NCI-H128 (cell line): ENCODE results near the gene LGI2.
"Not testable (repeated sequence)": the region's sequence is repeated elsewhere in the genome, so short reads cannot be mapped to it uniquely, and the experiment has no call there.

Experiments used
- DNase-seq: peaks from one replicate; lab custom pipeline; 2025; ENCODE audit not compliant: unreplicated experiment; lab: John Stamatoyannopoulos, UW

The LGI2 gene

DNA sequence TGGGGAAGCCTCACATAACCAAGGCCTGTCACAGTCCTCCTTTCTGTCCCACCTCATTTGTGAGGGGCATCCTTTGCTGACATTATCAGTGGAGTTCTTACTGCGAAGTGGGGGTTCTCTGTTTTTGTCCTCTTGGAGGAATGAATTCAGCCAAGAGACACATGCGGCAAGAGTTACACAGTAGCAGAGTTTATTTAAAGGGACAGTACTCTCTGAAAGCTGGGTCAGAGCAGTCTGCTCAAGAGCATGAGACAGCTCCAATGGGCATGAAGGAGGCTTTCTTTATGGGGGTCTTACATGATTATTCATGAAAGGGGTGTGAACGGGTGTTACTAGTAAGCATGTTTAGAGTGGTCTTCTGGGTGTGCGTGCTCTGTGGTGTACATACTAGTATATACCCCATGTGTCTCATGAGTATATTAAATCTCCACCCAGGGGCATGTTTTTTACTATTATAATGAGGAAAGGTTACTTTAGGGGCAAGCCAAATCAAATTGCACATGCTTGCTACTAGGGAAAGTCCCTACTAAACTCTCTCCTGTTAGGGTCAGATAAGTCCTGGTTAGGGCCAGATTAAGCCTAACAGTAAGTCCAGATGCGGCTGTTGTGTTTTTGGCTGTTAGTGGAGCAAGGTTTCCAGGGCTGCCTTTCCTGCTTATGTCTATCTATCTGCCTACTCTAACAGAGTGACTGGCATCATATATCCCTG is 19.8 kb upstream of the LGI2 start:
- DNase-seq: no peak

- DNase-seq: no peak
These were observed 12.8 kb upstream of the LGI2 start for GRCh38 chr4:25043548-25043947.

GRCh38 chr4:25033526-25033925 is 2.8 kb upstream of the LGI2 start:
- no peak for DNase-seq

DNA sequence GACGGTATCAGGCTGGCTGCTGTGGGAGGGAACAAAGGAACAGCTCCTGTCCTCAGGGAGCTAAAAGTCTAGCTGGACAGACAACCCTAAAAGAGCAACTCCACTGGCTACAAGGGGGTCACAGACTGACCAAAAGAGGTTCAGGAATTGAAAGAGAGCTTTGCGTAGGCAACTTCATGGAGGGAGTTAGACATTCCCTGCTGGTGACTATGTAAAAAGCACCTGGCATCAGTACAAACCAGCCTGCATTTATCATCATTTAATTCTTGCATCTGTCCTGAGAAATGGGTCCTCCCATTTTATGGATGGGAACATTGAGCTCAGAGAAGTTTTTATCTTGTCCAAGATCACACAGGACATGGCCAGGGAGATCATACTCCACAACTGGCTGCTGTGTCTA is 1.4 kb upstream of the LGI2 start:
- no peak for DNase-seq

GRCh38 chr4:25031077-25031621 is 403 bp upstream of the LGI2 start:
- DNase-seq: no peak

- DNase-seq: no peak
These were observed 1.1 kb downstream of the LGI2 start for GRCh38 chr4:25029479-25030276.

DNA sequence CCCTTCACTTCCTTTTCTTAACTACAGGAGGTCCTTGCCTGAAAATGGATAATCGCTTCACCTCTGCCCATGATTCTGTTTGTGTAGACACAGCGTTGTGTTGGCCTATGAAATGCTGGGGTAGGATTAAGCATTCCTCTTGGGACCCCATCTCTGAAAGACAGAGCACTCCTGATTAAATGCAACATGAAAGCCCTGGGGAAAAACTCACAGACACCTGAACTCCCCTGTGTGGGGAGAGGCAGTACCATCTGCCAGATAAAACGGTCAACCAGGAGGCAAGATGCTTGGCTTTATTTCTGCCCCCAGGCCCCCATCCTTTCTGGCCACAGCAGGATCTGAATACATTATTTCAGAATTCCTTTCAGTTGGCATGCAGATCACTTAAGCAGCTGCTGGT is 1.9 kb downstream of the LGI2 start:
- DNase-seq: no peak

DNA sequence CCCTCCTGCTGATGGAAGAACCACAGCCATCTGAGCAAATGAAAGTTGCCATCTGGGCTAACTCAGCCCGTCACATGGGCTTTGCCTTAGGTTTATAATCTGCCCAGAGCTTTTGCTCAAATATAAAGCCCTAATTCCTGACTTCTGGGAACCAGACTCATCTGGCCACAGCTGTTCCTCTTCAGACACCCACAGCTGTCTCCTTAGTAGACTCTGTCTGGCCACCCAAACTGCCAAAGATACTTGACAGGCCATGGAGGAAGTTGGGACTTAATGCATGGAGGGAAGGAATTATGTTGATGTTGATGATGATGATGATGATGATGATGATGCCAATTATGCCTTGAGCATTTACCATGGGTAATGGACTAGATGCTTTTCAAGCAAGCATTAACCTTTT is 8.0 kb downstream of the LGI2 start:
- DNase-seq: no peak

DNA sequence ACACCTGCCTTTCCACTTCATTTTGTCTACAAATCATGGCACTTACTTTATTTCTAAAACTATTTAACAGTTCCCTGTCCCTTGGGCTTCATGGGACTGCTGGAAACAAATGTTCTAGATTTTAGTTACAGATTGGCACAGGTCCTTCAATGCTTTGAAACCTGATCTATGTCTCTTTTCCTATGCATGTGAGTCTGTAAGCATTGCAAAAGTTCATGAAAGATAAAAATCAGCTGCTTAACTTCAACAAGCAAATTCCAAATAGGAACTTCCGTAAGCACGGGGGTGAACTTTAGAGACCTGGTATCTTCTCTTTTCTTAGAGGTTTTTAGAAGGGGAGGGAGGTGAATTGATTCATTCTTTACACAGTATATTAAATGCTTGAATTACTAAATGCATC is 9.5 kb downstream of the LGI2 start:
- no peak for DNase-seq

DNA sequence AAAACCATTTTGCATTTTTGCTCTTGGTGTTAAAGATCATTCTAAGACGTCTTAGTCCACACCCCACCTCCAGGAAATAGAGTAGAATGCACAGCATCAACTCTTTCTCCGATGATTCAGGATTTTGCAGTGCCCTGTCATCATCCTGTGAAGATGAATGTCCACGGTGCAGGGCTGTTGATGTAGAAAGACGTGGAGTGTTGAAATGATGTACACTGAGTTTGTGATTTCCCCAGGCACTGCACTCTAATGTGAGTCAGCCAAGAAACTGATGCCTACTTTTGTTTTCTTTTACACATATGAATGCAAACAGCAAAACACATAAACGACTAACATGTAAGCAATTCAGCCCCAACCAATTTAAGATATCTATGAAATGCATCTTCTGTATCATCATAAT is 10.5 kb downstream of the LGI2 start:
- DNase-seq: no peak

GRCh38 chr4:25019501-25019900 is 11.2 kb downstream of the LGI2 start:
- no peak for DNase-seq

DNA sequence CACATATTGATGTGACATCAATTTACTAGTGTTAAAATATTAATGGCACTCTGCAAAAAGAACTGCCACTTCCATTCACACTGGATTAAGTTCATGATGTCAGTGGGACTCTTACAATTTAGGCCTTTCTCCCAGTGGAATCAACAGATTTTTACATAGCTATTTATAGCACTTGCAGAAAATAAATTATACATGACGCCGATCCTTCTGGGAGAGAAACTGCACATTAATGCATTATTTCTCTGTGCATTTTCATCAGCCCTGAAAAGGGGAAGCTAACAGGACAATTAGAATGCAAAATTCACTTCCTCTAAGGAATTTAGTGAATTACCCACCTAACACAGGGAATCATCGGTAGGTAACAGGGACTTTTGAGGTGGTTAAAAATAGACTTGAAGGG is 15.7 kb downstream of the LGI2 start:
- no peak for DNase-seq

GRCh38 chr4:25014662-25014983 is 16.1 kb downstream of the LGI2 start:
- not testable (repeated sequence) for DNase-seq

DNA sequence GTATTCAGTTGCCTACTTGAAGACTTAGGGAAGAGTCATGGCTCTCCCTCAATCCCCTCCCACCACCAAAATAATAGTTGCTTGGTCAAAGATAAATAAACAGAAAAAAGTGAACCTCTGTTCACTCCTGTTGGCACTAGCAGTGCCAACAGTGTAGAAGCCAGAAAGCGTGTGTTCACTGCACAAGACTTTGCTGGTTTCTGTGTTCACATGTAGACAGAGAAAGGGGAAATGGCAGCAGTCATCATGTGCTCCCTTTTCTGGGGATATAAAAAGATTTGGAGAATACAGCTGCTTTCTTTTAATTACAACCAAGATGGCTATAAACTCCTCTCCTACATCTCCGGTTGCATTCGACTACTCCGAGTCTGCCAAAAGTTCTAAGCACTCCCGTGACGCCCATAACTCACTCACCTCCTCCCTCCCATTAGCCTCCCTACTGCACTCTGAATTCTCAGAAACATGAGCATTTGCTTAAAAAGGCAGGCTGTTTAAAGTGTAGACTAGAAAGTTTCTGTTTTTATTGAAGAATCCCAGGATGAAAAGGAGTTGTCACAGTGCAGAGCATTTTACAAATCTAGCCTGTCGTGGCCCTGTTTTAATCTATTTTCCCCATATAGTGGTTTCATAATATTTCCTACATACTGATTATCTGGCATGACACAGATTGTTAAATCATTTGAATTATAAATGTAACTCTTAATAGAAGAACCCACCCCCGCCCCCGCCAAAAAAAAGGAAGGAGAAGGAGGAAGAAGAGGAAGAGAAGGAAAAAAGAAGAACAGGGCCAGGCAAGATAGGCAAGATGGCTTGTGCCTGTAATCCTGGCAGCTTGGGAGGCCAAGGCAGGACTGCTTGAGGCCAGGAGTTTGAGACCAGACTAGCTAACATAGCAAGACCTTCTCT is 16.7 kb downstream of the LGI2 start:
- no peak for DNase-seq

DNA sequence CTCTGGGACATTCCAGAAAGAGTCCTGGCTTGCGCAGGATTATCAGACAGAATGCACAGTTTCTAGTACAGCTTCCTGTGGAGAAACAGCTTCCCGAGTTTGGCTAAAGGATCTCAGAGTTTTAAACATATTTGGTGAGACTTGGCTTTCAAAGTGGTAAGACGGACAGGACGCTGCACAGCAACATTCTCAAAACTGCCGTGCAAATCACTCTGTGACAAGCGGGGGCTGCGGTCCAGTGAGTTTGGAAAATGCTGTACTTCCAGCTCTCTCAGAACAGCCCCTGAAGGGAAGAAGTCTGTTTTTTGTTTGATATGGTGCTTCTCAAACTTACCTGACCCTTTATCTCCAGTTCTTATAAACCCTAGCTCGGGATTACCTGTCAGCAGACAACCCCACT is 18.1 kb downstream of the LGI2 start:
- DNase-seq: no peak

DNA sequence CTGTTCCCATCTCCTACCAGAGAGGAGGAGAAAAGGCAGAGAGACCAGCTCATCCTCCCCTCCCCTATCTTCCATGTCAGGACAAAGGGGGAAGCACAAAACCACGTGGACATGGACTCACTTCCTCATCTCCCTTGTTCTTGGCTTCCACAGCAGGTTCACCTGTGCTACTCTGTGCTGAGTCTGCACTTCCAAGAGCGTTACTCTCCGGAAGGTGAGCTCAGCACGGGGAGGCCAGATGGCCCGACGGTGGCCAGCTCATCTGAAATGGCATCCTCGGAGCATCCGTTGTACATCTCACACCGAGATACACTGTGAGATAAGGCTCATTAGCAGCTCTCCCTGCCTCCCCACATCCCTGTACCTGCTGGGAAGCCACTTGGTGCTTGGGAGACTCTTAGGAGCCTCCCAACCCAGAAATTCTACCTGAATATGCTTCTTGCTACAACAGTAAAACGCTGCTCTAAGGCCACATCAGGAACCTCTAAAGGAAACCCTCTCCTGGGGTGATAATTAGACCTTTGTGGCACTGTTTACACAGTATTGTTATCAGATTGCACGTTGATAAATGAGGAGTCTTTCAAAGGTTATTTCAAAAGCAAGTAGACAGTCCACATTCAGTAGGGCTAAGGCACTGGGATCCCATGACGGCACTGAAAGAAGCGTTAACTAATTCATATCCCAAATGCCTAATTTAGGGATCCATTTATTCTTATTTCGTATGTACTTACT is 19.4 kb downstream of the LGI2 start:
- no peak for DNase-seq

- DNase-seq: no peak
These were observed 23.1 kb downstream of the LGI2 start for GRCh38 chr4:25007598-25007997.

DNA sequence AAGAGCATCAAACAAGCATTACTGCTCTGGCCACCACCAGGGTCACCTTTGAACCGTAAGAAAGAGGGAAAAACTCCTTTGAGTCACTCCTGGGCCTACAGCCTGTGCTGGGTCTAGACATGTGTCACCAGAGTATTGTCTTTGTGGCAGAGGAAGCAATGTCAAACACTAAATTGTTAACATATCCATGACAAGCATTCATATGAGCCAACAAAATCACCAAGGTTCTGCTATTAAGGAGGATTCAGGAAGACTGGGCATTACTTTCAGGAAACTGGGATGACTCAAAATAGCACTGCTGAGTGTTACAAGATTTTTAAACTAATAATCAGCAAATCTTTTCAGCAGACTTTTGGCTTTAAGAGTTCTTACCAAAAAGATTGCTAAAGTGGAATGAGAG is 28.1 kb downstream of the LGI2 start:
- no peak for DNase-seq

DNA sequence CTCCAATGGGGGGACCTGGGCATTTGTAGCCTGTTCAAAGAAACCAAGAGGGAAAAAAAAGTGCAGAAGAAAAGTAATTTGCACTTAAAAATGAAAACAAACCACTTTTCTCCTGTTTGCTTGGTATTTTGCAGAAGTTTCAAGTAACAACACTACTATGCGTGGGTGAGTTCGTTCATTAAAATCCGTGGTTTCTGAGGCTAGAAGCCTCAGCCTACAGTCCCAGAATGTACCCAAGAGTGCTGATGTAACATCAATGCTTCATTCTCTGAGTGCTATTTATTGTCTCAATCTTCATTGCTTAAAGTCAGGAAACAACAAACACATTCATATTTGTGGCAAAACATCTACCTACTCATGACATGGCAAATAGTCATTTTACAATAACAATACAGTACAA is 29.2 kb downstream of the LGI2 start:
- no peak for DNase-seq

- DNase-seq: no peak
These were observed 30.1 kb downstream of the LGI2 start for GRCh38 chr4:25000639-25001038.
